HG03060 (cell line): ENCODE results near the gene CROCC2.

Source experiments
- ATAC-seq: cut with Tn5 transposase; IDR thresholded peaks from one replicate; pipeline ENCODE4 v1.9.1; 2021; ENCODE audit warnings: low read depth, moderate number of reproducible peaks; ENCODE audit not compliant: unreplicated experiment

Gene CROCC2

DNA sequence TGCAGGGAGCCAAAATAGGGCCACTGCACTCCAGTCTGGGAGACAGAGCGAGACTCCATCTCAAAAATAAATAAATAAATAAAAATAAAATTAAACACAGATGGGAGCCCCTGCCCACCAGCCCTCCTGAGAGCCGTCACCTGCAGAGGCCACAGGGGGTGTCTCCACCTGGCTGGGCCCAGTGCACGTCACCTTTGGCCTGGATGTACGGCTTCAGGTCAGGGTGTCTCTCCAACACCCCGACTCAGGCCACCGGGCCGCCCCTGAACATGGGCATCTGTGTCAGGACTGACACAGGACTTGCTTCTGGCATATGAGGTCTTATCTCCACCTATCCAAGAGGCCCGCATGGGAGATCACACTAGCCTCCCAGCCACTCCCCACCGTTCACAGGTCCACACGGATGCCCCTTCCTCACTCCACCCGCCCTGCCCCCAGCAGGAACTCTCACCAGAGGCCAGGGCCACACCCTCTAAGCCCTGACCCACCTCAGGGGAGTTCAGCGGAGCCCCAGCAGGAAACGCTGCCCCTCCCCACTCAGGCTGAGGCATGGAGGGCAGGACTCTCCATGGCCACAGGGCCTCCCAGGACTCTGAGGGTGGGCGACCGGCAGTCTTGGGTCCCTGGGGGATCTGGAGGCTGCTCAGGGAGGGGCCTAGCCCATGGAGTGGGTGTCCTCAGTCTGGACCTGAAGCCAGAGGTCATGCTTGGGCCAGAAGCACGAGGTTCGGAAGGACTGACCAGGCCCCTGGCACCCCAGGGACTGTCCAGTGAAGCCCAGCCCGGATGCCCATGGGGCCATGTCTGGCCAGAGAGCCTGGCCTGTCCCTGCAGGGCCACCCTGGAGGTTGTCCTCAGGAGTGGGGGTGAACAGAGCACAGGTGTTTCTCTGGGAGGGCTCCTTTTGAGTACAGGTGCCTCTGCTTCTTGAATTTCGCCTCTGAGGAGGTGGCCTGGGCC, 1.6 kb upstream of the CROCC2 start:
- ATAC-seq = no peak

DNA sequence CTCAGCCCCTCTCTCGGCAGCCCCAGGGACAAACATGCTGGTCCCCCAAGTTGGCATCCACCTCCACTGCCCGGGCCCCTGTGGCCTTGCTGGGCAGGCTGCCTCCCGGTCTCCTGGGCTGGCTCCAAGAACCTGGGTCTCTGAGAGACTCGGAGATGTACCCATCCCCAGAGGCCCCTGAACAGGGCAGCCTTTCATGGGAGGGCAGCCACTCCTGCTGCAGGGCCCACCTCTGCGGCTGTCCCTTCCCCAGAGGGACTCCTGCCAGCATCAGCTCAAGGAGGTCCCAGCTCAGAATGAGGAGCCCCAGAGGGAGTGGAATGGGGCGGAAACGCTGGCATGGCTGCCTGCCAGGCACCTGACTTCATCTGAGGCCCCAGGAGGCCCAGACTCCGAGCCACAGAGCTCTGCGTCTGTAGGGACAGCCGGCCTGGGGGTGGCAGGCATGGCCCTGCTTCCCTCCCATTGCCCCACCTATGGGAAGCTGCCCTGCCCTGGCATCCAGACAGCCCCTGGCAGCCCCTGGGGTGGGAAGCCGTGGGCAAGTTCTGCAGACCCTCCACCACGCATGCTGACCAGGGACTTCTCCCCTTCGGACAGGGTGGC, 857 bp upstream of the CROCC2 start:
- ATAC-seq = no peak

DNA sequence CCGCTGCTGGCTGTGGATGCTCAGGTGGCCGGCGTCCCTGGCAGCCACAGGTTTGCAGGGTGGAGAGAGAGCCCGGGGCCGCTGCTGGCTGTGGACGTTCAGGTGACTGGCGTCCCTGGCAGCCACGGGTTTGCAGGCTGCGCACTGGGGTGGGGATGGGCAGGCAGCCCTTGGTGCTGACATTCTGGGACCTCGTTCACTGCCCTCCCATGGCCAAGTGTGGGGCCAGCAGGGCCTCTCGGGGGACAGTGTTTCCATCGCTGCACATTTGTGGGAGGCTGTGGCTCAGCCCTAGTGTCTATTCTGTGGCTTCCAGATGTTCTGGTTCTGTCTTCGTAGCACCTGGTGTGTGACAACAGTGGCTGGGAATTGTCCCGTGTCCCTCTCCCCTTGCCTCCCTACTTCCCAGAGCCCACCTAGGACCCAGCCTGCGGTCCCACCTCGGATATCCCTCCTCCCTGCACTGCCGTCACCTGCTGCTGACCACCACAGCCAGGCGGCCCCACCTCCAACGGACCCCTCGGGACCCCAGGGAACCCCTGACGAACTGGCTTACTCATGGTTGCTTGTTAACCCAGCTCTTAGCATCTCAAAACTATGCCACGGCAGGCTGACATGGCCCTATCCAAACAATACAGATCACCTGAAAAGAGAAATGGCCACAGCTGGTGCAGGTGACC, 915 bp downstream of the CROCC2 start:
- ATAC-seq = no peak

DNA sequence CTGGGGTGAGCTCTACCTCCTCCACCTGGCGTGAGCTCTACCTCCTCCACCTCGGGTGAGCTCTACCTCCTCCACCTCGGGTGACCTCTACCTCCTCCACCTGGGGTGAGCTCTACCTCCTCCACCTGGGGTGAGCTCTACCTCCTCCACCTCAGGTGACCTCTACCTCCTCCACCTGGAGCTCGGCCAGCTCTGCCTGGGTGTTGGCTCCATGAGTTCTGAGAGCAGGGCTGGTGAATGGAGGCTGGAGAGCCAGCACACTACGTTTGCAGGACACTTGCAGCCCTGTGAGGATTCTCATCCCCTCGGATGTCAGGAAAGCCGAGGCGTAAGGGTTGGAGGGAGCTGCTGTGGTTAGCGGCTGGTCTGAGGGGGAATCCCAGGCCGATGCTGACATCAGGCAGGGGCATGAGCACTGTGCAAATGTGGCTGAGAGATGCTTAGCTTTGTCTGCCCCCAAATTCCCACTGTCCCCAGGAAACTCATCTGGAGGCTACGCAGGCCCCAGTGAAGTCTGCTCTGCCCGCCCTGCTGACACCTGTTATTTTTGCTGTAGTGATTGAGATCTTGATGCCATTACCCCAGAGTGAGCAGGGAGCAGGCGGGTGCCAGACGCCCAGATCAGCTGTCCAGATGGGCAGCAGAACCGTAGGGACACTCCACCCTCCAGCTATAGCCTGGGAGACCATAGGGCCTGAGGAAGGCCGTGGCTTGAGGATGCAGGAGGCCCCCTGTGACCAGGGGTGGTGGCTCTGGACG, 3.3 kb downstream of the CROCC2 start:
- no peak for ATAC-seq

DNA sequence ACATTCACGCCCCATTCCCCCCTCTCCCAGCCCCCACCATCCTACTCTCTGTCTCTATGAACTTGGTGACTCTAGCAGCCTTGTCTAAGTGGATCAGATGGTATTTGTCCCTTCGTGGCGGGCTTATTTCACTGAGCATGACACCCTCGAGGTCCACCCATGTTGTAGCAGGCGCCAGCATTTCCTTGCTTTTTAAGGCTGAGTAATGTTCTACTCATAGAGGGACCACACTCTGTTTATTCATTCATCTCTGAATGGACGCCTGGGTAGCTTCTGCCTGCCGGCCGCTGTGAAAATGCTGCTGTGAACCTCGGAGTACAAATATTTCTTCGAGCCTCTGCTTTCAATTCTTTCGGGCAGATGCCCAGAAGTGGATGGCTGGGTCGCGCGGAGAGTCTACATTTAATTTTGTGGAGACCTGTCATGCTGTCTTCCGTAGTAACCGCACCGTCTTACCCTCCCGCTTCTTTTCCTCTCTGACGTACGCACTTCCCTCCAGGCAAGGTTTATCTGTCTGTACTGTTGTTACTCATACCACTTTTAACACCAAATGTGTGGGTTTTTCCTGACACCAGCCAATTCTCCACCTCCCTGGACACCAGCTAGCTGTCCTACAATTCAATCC, 5.6 kb downstream of the CROCC2 start:
- no peak for ATAC-seq

DNA sequence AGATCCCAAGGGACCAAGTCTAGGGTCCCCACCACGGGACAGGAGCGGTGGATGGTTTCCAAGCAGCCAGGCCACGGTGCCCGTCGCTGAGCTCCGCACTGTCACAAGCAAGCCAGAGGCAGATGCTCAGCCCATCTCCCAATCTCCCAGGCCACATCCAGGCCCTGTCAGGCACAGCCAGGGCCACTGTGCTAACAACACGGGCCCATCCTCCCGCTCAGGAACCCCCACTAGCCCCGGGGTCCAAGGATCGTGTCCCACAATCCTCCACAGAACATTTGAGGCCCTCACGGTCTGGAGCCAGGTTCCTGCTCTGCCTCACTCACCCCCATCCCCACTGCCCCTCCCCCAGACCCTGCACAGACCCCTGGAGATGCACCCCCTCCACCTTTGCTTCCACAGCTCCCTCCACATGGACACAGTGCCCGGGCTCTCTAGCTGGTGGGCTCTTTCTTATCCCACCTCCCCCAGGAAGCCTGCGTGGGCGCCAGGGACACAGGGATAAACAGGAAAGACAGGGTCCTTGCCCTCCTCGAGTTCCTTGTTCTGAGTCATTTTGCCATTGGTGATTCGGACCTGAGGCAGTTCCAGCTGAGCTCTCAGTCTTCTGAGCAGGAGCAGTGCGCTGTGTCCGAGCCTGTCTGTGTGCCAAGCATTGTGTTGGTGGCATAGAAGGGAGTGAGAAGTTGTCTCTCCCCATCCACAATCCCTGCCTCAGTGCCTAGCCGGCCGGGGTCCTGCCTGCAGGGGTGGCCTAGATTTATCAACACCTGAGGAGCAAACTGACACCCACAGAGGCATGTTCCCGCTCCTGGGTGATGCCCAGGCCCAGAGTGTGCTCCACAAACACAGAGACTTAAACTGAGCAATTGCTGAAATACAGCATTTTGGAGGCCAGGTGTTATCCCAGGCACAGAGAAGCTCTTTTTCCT, 7.0 kb downstream of the CROCC2 start:
- ATAC-seq = no peak

DNA sequence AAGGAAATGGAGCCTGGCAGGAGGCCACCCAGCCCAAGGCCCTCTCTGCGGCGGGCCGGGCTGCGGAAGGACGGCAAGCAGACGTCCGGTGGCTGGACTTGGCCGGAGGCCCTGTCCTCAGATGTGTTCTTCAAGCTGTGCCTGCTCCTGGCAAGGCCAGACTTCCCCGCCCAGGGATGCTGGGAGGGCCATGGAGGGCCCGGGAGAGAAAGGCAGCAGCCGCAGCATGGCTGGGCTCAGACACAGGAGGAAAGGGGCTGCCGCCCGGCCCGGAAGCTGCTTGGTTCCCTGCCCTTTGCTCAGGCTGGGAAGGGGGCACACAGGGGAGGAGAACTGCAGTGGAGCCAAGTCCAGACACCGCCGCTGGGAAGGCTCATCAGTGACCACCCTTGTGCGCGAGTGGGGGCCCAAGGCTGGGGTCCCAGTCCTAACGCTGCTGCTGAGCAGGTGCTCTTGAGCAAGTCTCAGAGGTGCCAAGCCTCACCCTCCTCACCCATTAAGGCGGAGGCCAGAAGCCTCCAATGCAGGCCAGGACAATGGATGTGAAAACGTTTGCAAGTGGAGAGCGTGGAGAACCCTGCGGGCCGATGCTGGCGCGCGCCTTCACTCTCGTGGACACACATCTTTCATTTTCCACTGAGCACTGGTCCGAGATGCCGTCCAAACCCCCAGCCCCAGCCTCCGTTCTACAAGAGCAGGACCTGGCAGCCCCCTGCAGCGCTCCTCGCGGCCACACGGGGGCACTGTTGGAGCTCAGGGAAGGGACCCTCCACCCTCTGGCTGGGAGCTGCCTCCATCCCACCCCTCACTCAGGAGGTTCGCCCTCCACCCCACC, 7.9 kb downstream of the CROCC2 start:
- ATAC-seq = no peak

DNA sequence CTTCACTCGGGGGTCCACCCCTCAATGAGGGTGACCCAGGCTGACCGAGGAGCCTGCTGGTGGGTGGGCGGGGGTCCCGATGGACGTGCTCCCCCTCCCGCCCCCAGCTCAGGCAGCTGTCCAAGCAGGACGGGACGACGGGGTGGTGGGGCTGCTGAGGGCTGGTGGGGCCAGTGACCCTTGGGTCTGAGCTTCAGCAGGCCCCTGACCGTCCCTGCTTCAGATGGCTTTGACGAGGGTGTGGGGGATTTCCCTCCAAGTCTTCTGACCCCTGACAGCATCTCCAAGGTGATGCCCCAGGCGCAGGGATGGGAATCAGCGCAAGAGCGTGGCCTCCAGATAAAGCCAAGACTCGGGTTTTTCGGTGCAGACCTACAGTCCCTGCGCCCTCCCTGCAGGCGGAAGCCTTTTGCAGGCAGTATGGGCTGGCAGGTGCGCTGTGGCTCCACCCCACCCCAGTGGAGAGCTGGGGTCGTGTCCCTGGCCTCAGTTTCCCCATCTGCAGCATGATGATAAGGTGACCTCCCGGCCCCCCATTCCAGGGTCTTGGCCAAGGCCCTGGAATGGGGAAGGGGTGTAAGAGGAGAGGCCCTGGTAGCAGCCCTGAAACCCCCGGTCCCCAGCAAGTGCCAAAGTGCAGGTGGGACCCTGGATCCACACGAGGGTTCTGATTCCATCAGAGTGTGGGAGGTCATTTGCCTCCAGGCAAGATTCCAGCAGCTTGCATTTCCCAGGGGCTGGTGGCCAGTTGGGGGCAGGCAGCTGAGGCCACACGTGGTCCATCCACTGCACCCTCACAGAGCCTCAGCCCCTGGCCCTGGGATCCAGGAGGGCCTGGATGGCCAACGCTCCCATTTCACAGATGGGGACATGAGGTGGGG, 8.7 kb downstream of the CROCC2 start:
- ATAC-seq = no peak

DNA sequence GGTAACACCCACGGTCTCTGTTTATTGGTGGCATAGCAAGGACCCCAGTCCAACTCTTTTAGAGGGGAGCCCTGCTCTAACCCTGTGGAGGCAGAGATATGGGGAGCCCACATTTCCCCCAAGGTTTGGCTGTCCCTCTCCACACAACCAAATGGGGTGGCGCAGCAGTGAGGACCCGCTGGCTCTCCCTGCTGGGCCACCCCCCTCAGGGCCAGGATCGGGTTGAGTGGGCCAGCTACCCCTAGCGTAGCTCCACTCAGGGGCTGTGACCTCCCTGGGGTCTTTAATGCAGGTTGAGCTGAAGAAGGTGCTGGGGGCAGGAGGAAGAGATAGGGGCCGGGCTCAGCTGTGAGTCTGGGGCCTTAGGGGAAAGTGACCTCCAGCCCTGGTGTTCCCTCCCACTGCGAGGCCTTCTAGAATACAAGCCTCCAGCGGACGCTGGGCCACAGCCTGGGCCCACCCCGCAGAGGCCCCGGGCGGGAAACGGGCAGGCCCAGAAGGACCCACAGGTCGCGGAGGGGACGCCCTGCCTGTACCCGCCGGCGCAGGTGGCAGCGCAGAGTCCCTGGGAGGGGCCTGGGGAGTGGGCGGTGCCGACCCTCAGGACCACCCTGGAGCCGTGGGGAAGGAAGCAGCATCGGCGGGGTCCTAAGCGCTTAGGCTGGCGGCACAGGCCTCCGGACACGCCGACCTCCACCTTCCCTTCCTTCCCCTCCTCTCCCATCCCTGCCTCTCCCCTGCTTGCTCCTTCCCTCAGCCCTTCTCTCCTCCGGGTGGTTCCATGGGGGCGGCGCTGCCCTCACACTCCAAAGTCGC, 9.6 kb downstream of the CROCC2 start:
- ATAC-seq = no peak

DNA sequence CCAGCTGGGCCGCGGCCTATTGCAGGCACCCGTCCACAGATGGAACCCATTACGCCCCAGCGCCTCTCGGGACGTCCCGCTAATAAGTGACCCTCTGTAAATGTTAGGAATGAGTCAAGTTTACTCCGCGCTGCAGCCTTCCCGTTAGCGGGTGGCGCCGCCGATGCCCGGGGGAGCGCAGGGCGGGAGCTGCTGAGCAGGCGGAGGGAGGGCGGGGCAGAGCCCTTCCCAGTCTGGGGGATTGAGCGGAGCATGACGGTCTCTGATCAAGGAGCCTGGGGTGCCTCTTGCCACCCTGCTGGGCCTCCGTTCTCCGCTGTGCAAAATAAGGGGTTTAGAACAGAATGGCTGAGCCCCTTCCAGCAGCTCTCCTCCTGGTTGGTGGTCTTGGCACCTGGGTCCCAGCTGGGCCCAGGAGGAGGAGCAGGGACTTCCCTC, 10.5 kb downstream of the CROCC2 start:
- ATAC-seq = no peak

DNA sequence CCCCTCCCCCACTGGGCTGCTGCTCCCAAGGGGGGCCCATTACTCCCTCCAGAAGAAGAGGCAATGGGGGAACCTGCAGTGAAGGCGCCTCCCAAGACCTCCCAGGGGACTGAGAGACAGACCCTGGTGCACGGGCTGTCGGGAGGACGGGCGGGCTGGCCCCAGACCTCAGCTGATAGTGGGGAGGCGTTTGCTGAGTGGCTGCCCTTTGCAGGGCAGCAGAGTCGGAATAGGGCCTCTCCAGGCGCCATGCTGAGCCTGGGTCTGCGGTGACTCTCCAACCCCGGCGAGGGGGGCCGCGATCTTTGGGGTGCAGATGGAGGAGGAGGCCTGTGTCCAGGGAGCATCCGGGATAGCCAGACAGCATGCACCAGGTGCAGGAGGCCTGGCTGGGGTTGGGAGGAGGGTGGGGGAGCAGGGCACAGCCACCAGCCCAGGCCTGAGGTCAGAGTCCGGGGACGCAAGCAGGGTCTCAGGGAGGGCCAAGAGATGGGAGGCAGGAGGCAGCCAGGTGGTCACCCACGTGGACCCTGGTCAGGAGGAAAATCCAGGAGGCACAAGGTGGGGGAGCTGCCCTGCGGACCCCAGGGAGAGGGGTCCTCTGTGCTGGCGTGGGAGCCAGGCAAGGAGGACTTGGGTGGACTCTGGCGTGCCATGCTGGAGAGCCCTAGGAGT, 11.0 kb downstream of the CROCC2 start:
- ATAC-seq = no peak

DNA sequence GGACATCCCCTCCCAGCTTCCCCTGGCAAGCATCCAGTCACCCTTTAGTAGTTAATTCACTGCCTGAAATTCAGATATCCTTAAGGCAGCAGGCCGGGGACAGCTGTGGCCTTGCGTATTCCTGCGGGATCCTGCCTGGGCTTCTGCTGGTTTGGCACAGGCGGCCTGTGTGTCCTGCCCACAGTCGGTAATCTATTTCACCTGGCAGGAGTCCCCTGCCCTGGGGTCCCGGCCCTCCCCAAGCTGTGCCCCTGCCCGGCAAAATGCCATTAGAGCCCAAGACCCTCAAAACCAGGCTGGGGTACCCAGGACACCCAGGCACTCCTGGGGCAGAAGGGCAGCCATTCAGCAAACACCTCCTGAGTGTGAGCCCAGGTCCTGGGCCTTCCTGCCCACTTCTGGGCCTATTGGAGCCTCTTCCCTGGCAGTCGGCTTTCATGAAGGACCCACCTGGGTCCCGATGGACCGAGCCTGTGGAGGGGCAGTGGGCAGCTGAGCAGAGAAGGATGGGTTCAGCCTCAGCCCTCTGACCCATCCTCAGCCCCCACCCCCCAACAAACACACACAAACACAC, 11.6 kb downstream of the CROCC2 start:
- ATAC-seq = no peak

DNA sequence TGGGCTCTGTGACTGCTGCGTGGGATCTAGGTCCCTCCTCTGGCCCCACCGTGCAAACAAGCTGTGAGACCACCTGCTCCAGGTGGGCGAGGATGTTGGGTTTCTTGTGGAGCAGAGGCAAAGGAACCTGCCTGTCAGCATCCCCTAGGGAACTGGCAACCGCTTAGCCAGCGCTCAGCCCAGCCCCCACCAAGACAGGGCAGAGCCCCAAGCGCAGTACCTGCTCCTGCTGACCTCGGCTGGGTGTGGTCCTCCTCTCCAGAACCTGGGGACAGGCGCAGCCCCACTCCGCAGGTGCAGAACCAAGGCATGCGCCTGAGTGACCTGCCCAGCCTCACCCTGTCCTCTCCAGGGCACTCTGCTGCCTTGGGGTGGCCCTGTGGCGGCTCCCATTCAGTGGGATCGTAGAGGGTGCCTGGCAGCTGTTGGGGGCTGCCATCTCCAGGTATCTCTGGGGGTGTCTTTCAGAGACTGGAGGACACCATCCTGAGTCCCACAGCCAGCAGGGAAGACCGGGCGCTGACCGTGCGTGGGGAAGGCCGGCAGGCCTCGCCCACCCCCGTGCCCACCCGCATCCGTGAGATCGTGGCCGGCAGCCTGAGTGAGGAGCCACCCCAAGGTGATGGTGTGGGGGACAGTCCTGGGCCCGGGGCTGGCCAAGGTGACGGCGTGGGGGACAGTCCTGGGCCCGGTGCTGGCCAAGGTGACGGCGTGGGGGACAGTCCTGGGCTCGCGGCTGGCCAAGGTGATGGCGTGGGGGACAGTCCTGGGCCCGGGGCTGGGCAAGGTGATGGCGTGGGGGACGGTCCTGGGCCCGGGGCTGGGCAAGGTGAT, 12.3 kb downstream of the CROCC2 start:
- no peak for ATAC-seq

DNA sequence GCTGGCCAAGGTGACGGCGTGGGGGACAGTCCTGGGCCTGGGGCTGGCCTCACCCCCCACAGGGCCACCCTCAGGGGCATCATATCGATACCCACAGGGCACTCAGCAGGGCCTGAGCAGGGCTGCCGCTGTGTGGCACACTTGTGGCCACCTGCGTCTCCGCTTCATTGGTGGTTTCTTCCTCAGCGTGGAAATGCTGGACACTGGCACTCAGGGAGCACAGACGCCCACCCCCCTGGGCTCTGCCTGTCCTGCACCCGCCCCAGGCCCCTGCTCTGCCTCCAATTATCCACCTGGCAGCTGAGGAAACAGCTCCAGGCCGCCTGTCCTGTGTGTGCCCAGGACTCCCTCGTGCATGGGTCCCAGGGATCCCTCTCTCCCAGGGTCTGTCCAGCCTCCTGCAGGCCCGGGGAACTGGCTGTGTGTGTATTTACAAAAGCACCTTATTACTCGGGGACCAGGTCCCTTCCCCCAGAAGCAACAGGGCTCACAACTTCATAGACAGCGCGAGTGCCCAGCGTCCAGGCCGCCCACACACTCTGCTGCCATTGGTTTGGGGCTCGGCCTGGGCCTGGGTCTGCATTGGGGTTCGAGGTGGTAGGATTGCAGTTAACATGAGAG, 13.1 kb downstream of the CROCC2 start:
- no peak for ATAC-seq
